Measurements from ENCODE around the gene IL3RA. TPM values are rescaled to one million over a fixed set of nuclear protein-coding genes. Genes with fewer than 3 reads are reported as not detected.

The IL3RA gene
- total and polyA plus RNA-seq, 2 of the 8 experiments (the other 6 are each of a cell fraction or from before 2014, with no cell fraction given), result 0.11 TPM; not detected in 1

GRCh38 chrX:1385253-1386223 lies 49.0 kb downstream of the IL3RA start:
- H4K5ac ChIP-seq (ENCODE audit: insufficient read length, low read depth, low read length), result no peak overlapping the region
- H4K91ac ChIP-seq (replicated peaks; ENCODE audit: insufficient read length, low read length), result no peak overlapping the region
- no peak overlapping the region for H2AFZ ChIP-seq (ENCODE audit: low read length)
- no peak overlapping the region for H3K9ac ChIP-seq (replicated peaks in 1 of 4; ENCODE audit: extremely low read depth in 1 of 4, low read depth in 3 of 4, low read length in 3 of 4)
- no peaks in the 10 kb centered on the region for H3K23me2 ChIP-seq (ENCODE audit: low read depth, low read length)
- H3K79me1 ChIP-seq (ENCODE audit: low read depth, low read length), result no peaks in the 10 kb centered on the region
- no peaks in the 10 kb centered on the region for H3K27me3 ChIP-seq (replicated peaks in 1 of 4; ENCODE audit: control insufficient read depth in 3 of 4, extremely low read depth in 1 of 4, insufficient read depth in 3 of 4, low read length in 3 of 4)
- no peak overlapping the region for H3K4me2 ChIP-seq (ENCODE audit: insufficient read depth in 1 of 2, low read depth in 2 of 2, low read length in 2 of 2)
- POLR2A ChIA-PET (ENCODE audit: partially characterized antibody), result no interaction called here
- DNase-seq (ENCODE audit: low read depth in 1 of 2, low spot score in 2 of 2) (peak in 1 of 2 experiments; percentile 45), FAIRE-seq (no peak)
- H3K23ac ChIP-seq (ENCODE audit: insufficient read length), result no peak overlapping the region
- WGBS, 2 experiments (ENCODE audit: extremely low coverage in 1 of 2, insufficient coverage in 1 of 2, insufficient read length in 1 of 2, insufficient replicate concordance in 2 of 2, low coverage in 1 of 2, low lambda C conversion rate in 2 of 2, missing lambda C conversion rate in 1 of 2), result 93% methylated on average over 36 of the region's 36 CpGs; no CpG with 5 or more reads in 1 of the 2 experiments
- H2BK120ac ChIP-seq (replicated peaks; ENCODE audit: low read depth, low read length), result no peak overlapping the region
- H2BK12ac ChIP-seq (ENCODE audit: low read depth, low read length), result no peak overlapping the region
- peaks cover 34 to 40% of the 10 kb centered on the region in 2 experiments for H4K20me1 ChIP-seq (replicated peaks in 1 of 2; ENCODE audit: control insufficient read depth in 1 of 2, insufficient read depth in 2 of 2, low read length in 2 of 2)
- H3K79me2 ChIP-seq (ENCODE audit: control insufficient read depth in 1 of 2, insufficient read depth in 2 of 2, low read length in 2 of 2), result peaks cover 18 to 37% of the 10 kb centered on the region in 2 experiments
- H3K36me3 ChIP-seq (ENCODE audit: control insufficient read depth in 2 of 4, insufficient read depth in 4 of 4, low read length in 3 of 4), result peaks cover 57 to 72% (median 62%) of the 10 kb centered on the region in 4 experiments
- H3K14ac ChIP-seq (ENCODE audit: insufficient read length), result no peak overlapping the region
- peaks cover 0 to 3% (median 2%) of the 10 kb centered on the region in 4 experiments; a peak in 6 of 7 replicates for H3K4me1 ChIP-seq (replicated peaks in 1 of 4; ENCODE audit: control insufficient read depth in 3 of 4, insufficient read depth in 4 of 4, low read length in 3 of 4)
- H3K27ac ChIP-seq (ENCODE audit: low read depth, low read length), result no peak overlapping the region
- H3K56ac ChIP-seq (replicated peaks; ENCODE audit: insufficient read length, low read depth, low read length), result no peak overlapping the region
- no peak overlapping the region for H3K18ac ChIP-seq (ENCODE audit: extremely low read depth, low read length)
- CTCF ChIA-PET (ENCODE audit: partially characterized antibody), result no interaction called here
- peak overlapping the region; percentile 72; the same call in 1 of the 2 replicates for H4K8ac ChIP-seq (ENCODE audit: extremely low read depth, insufficient read depth, low read length)
- H3K9me3 ChIP-seq (ENCODE audit: insufficient read depth in 2 of 2, low read depth in 1 of 2, low read length in 1 of 2), result no peaks in the 10 kb centered on the region
- no peak overlapping the region for H2BK20ac ChIP-seq (ENCODE audit: low read length)
- no peak overlapping the region for H2BK5ac ChIP-seq (ENCODE audit: low read depth, low read length)
- no peak overlapping the region for H2BK15ac ChIP-seq (ENCODE audit: low read length)
- H2AK5ac ChIP-seq (ENCODE audit: low read depth, low read length), result no peak overlapping the region
- no peak overlapping the region for H3K4ac ChIP-seq (replicated peaks; ENCODE audit: insufficient read length, low read depth, low read length)
- no peak overlapping the region for H3K4me3 ChIP-seq (ENCODE audit: extremely low read depth in 1 of 4, insufficient read depth in 2 of 4, low read depth in 3 of 4, low read length in 4 of 4)
- TF ChIP-seq POLR2A (IDR thresholded peaks at IDR 0.05; ENCODE audit: control extremely low read depth in 1 of 2, low read depth in 2 of 2, low read length in 2 of 2) (peak in 1 of 2 experiments; percentile 68; a peak in 1 of 3 replicates), ATF2 (IDR thresholded peaks at IDR 0.05; ENCODE audit: low read length) (0 out of 2 replicates have a peak, but pooled peaks have one; percentile 45), CBX5 (IDR thresholded peaks at IDR 0.05; ENCODE audit: low read depth, low read length) (no peak), USF2 (IDR thresholded peaks at IDR 0.05; ENCODE audit: low read length) (peak; percentile 2; the same call in 1 of the 2 replicates), TAF7 (optimal IDR thresholded peaks at IDR 0.05; ENCODE audit: borderline replicate concordance, low read depth, low read length) (peak; percentile 31), POLR2AphosphoS5 (IDR thresholded peaks at IDR 0.05; ENCODE audit: low read depth, low read length) (peak; percentile 85)

Measured in H1 (cell line).